Measurements from ENCODE around the gene LRGUK.

Gene LRGUK

DNA sequence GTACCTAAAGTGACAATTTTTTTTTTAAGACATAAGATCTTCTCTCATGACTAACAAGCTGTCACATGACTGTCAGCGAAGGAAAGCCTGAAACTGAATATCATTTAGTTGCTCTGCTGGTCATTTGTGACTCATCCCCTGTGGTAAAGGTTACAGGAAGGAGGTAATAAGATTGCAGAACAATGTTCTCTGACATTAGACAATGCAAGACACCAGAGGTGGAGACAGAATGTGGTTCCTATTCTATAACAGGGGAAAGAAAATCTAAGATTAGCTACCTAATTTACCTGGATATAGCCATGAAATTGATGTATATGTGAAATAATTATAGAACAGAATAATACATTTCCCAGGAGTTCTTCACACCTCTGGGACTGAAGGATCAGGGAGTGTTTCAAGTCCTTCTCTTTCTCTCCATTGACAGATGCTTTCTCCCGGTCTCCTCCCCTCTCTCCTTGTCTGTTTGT lies 47.7 kb downstream of the LRGUK start:
- H4K20me1 ChIP-seq: no peaks in the 10 kb centered on the region
- H3K9ac ChIP-seq: peak overlapping the region in 2 of 11 experiments; percentile 23 to 34; a peak in 3 of 22 replicates
- TF ChIP-seq Cebpa-rat (IDR thresholded peaks at IDR 0.05): peak in 5 of 11 experiments; percentile 6 to 81 (median 66); a peak in 4 of 22 replicates
- no peak overlapping the region for H3K4me3 ChIP-seq
- H3K27me3 ChIP-seq: no peaks in the 10 kb centered on the region
- no peaks in the 10 kb centered on the region for H3K36me3 ChIP-seq
- peak overlapping the region in 8 of 11 experiments; percentile 14 to 75 (median 40); a peak in 13 of 22 replicates for H3K27ac ChIP-seq
- H3K9me3 ChIP-seq (replicated peaks in 1 of 11): no peaks in the 10 kb centered on the region
- H3K4me1 ChIP-seq: peaks cover 0 to 38% (median 26%) of the 10 kb centered on the region in 10 experiments; a peak in 15 of 20 replicates
- peak overlapping the region in 9 of 11 experiments; percentile 1 to 82 (median 65); a peak in 16 of 22 replicates for H3K4me2 ChIP-seq

DNA sequence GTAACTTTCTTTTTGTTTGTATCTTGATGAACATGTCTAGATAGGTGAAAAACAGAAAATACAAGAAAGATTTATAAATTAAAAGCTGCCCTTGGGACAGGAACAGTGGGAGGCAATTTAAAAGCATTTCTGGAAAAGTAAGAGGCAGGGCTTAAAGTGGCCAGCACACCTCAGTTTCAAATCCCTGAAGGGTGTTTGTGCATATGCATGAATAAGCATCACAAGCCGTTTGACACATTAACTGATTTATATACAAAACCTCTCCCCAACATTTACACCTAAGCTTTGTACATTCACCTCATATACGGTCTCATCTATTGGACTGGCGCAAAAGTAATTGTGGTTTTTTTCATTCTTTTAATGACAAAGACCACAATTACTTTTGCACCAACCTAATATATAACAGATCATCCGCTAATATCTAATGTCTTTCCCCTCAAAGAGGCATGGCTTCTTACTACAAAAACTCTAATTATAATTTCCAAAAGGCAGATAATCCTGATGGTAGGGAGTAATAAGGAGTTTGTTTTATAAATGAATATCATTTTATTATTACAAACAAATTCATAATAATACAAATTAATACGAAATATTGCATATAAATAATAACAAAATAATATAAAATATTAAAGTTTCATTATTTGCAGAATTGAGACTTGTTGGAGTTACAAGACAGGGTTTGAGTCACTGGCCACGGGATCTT lies 48.3 kb downstream of the LRGUK start:
- no peaks in the 10 kb centered on the region for H4K20me1 ChIP-seq
- no peaks in the 10 kb centered on the region for H3K36me3 ChIP-seq
- H3K4me1 ChIP-seq: peaks cover 0 to 38% (median 26%) of the 10 kb centered on the region in 10 experiments; a peak in 15 of 20 replicates
- TF ChIP-seq Cebpa-rat (IDR thresholded peaks at IDR 0.05): no peak
- H3K4me2 ChIP-seq: peak overlapping the region in 8 of 11 experiments; percentile 27 to 82 (median 71); a peak in 16 of 22 replicates
- no peaks in the 10 kb centered on the region for H3K9me3 ChIP-seq (replicated peaks in 1 of 11)
- peak overlapping the region in 1 of 11 experiments; percentile 23; a peak in 2 of 22 replicates for H3K9ac ChIP-seq
- H3K4me3 ChIP-seq: no peak overlapping the region
- no peaks in the 10 kb centered on the region for H3K27me3 ChIP-seq
- peak overlapping the region in 8 of 11 experiments; percentile 14 to 75 (median 29); a peak in 11 of 22 replicates for H3K27ac ChIP-seq

- no peak overlapping the region for H3K4me3 ChIP-seq
- no peaks in the 10 kb centered on the region for H3K27me3 ChIP-seq
Observed at GRCh38 chr7:134176037-134176350, 48.9 kb downstream of the LRGUK start.

DNA sequence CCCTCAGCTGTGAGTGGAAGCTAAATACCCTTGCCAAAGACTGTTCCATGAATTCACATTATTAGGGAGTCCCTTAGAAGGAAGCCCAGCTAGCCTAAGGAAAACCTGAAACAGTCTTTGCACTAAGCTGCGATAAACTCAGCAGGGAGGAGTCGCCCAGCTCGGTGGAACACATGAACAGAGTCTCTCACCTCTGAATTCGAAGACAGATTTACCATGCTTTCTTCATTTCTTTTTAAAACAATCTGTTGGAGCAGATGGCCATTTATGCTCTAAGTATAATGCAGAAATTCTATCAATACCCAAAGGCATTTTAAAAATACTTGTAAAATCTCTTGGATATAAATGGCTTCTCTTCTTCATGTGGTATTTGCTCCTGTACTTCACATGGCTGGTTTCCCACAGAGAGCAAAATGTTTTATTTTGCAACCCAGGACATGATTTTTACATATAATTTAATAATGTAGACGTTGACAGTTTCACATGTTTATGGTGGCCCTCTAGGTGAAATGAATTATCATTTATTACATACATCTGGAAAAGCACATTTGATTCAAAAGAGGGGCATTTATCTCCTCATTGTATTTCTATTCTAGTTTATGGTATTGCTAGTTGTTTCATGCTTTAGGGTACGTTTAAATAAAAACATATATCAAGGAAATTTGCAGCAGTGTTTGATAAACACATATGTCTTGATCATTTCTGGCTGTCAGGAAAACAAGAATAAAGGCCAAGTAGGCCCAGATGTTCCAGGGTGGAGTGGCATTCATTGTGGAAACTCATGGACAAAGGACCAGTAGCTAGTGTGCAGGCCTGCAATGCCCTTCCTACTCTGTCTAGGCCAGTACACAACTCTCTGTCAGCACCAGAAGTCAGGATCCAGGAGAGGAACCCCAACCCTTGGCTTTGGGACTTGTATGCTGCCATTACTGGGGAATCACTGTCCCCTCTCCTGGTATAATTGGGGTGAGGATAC lies 52.2 kb downstream of the LRGUK start:
- Histone ChIP-seq H3K9me3 (replicated peaks in 1 of 11) (no peaks in the 10 kb centered on the region), H3K27ac (no peak overlapping the region), H3K4me1 (peaks cover 0 to 23% (median 16%) of the 10 kb centered on the region in 10 experiments; a peak in 15 of 20 replicates), H3K36me3 (no peaks in the 10 kb centered on the region), H4K20me1 (no peaks in the 10 kb centered on the region), H3K4me3 (no peak overlapping the region), H3K9ac (no peak overlapping the region), H3K27me3 (no peaks in the 10 kb centered on the region), H3K4me2 (no peak overlapping the region)
- TF ChIP-seq Cebpa-rat (IDR thresholded peaks at IDR 0.05): no peak

More at GRCh38 chr7:134176037-134176350, 48.9 kb downstream of the LRGUK start:
- Histone ChIP-seq H3K9me3 (replicated peaks in 1 of 11) (no peaks in the 10 kb centered on the region), H3K4me2 (peak overlapping the region in 4 of 11 experiments; percentile 46 to 82 (median 78); a peak in 8 of 22 replicates), H3K36me3 (no peaks in the 10 kb centered on the region), H3K27ac (peak overlapping the region in 2 of 11 experiments; percentile 7 to 9; a peak in 3 of 22 replicates), H3K9ac (no peak overlapping the region), H3K4me1 (peaks cover 0 to 38% (median 26%) of the 10 kb centered on the region in 10 experiments; a peak in 15 of 20 replicates), H4K20me1 (no peaks in the 10 kb centered on the region)
- no peak for TF ChIP-seq Cebpa-rat (IDR thresholded peaks at IDR 0.05)

- no peak for TF ChIP-seq Cebpa-rat (IDR thresholded peaks at IDR 0.05)
- Histone ChIP-seq H3K4me2 (no peak overlapping the region), H3K36me3 (no peaks in the 10 kb centered on the region), H3K9ac (no peak overlapping the region), H3K27ac (no peak overlapping the region), H3K4me1 (peaks cover 0 to 23% (median 5%) of the 10 kb centered on the region in 10 experiments; a peak in 13 of 20 replicates), H3K9me3 (replicated peaks in 1 of 11) (no peaks in the 10 kb centered on the region), H4K20me1 (no peaks in the 10 kb centered on the region), H3K27me3 (no peaks in the 10 kb centered on the region), H3K4me3 (no peak overlapping the region)
Observed at GRCh38 chr7:134180376-134180775, 53.2 kb downstream of the LRGUK start.

DNA sequence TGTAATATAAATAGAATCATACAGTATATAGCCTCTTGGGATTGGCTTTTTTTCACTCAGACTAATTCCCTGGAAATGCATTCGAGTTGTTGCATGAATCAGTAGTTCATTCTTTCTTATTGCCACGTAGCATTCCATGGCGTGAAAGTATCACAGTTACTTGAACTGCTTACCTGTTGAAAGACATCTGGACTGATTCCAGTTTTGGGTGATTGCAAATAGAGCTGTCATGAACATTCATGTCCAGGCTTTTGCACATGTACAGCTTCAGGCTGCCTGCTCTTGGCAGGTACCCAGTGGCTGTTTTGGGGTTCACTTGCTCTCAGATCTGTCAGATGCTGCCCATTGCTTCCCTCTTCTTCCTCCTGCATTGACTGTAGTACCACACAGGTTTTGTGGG lies 54.9 kb downstream of the LRGUK start:
- TF ChIP-seq Cebpa-rat (IDR thresholded peaks at IDR 0.05): no peak
- H3K36me3 ChIP-seq: no peaks in the 10 kb centered on the region
- no peaks in the 10 kb centered on the region for H4K20me1 ChIP-seq

GRCh38 chr7:134184767-134185166 lies 57.6 kb downstream of the LRGUK start:
- H3K27me3 ChIP-seq: no peaks in the 10 kb centered on the region
- no peaks in the 10 kb centered on the region for H3K9me3 ChIP-seq (replicated peaks in 1 of 11)
- no peaks in the 10 kb centered on the region for H4K20me1 ChIP-seq
- H3K9ac ChIP-seq: no peak overlapping the region
- H3K27ac ChIP-seq: no peak overlapping the region
- H3K4me2 ChIP-seq: 0 out of 22 replicates have a peak overlapping the region, but pooled peaks of 1 of the 11 experiments have one; percentile 3
- H3K4me1 ChIP-seq: peaks cover 0 to 12% (median 0%) of the 10 kb centered on the region in 10 experiments; a peak in 5 of 20 replicates
- no peaks in the 10 kb centered on the region for H3K36me3 ChIP-seq
- H3K4me3 ChIP-seq: no peak overlapping the region
- TF ChIP-seq Cebpa-rat (IDR thresholded peaks at IDR 0.05): no peak

More for the DNA sequence above, 54.9 kb downstream of the LRGUK start:
- Histone ChIP-seq H3K9ac (no peak overlapping the region), H3K4me3 (no peak overlapping the region), H3K4me1 (peaks cover 0 to 12% (median 0%) of the 10 kb centered on the region in 10 experiments; a peak in 5 of 20 replicates), H3K4me2 (no peak overlapping the region), H3K27ac (no peak overlapping the region), H3K27me3 (no peaks in the 10 kb centered on the region), H3K9me3 (replicated peaks in 1 of 11) (no peaks in the 10 kb centered on the region)

DNA sequence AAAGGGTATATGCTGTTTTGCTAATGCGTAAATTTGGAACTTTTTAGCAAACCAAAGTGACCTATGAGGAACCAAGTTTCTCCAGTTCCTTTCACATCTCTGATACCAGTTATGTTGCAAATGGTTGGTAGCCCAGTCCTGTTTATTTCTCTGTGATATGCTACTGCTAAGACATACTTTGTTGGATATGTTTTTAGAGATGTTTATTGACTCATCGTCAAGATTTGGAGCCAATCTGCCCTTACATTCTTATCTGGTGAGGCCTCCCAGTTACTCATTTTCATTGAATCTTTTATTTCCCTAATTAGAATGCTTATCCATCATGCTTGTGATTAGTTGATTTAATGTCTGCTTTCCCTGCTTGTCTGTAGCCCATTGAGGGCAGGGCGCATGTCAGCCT lies 58.9 kb downstream of the LRGUK start:
- no peaks in the 10 kb centered on the region for H3K9me3 ChIP-seq (replicated peaks in 1 of 11)
- H3K27ac ChIP-seq: no peak overlapping the region
- no peak for TF ChIP-seq Cebpa-rat (IDR thresholded peaks at IDR 0.05)
- peaks cover 0 to 12% (median 0%) of the 10 kb centered on the region in 10 experiments; a peak in 5 of 20 replicates for H3K4me1 ChIP-seq
- no peak overlapping the region for H3K4me2 ChIP-seq
- no peaks in the 10 kb centered on the region for H4K20me1 ChIP-seq
- H3K27me3 ChIP-seq: no peaks in the 10 kb centered on the region
- H3K9ac ChIP-seq: no peak overlapping the region
- no peaks in the 10 kb centered on the region for H3K36me3 ChIP-seq
- no peak overlapping the region for H3K4me3 ChIP-seq

- H3K27ac ChIP-seq: no peak overlapping the region
- TF ChIP-seq Cebpa-rat (IDR thresholded peaks at IDR 0.05): no peak
- peaks cover 0 to 12% (median 0%) of the 10 kb centered on the region in 10 experiments; a peak in 5 of 20 replicates for H3K4me1 ChIP-seq
- no peaks in the 10 kb centered on the region for H3K36me3 ChIP-seq
- H3K9ac ChIP-seq: no peak overlapping the region
- H4K20me1 ChIP-seq: no peaks in the 10 kb centered on the region
- no peaks in the 10 kb centered on the region for H3K9me3 ChIP-seq (replicated peaks in 1 of 11)
- no peak overlapping the region for H3K4me3 ChIP-seq
- no peak overlapping the region for H3K4me2 ChIP-seq
- H3K27me3 ChIP-seq: no peaks in the 10 kb centered on the region
Observed at GRCh38 chr7:134186801-134187200, 59.7 kb downstream of the LRGUK start.
